ENCODE data around the gene PECR. TPM values are rescaled to one million over a fixed set of nuclear protein-coding genes. Genes with fewer than 3 reads are reported as not detected.

Gene PECR
- total and polyA plus RNA-seq, 2 of the 13 experiments (the other 11 are each of a cell fraction or from before 2014, with no cell fraction given): 151 to 153 TPM

DNA sequence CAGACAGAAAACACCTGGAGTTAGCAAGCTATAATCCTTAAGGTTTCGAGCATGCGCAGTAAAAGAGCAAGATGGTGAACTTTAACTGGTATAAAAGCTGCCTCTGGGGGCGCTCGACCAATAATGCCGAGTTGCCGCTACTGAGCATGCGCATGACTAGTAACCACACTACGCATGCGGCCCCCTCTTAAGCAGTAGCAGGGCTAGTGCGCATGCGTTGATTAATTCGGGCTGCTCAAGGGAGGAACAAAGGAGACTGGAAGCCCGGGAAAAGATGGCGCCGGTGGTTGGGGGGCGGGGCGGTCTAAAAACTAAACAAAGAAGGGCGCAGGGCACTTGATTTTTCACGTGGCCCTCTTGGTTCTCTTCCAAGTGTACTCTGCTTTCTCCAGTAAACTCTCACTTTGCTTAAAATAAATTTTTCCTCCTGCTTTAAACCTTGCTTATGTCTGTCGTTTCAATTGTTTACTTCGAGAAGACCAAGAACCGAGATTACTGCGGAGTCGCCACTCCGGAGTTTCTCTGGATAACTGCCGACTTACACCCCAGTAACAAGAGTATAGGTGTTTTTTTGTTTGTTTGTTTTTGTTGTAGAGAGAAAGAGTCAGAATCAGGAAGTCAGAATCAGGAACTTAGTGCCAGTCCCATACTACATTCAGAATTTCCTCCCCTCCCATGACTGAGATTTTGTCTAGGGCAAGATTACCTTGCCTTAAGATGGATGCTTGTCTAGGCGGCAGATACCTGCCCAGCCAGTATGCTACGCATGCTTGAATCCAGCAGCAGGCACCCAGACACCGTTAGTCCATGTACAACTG, 33.3 kb upstream of the PECR start (continued):
- no peak for TF ChIP-seq ZNF577 (CRISPR knock-in tag; IDR thresholded peaks at IDR 0.05; ENCODE audit: borderline replicate concordance, low read depth)
- TF ChIP-seq, protein P1, sequence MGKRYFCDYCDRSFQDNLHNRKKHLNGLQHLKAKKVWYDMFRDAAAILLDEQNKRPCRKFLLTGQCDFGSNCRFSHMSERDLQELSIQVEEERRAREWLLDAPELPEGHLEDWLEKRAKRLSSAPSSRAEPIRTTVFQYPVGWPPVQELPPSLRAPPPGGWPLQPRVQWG (CRISPR knock-in tag; IDR thresholded peaks at IDR 0.05; ENCODE audit: borderline replicate concordance, low read depth): no peak
- peak; percentile 28; the same call in 1 of the 2 replicates for TF ChIP-seq FOSL2 (CRISPR knock-in tag; IDR thresholded peaks at IDR 0.05)
- TF ChIP-seq MEIS2 (CRISPR knock-in tag; IDR thresholded peaks at IDR 0.05): no peak
- TF ChIP-seq, protein P2, sequence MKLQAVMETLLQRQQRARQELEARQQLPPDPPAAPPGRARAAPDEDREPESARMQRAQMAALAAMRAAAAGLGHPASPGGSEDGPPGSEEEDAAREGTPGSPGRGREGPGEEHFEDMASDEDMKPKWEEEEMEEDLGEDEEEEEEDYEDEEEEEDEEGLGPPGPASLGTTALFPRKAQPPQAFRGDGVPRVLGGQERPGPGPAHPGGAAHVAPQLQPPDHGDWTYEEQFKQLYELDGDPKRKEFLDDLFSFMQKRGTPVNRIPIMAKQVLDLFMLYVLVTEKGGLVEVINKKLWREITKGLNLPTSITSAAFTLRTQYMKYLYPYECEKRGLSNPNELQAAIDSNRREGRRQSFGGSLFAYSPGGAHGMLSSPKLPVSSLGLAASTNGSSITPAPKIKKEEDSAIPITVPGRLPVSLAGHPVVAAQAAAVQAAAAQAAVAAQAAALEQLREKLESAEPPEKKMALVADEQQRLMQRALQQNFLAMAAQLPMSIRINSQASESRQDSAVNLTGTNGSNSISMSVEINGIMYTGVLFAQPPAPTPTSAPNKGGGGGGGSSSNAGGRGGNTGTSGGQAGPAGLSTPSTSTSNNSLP (IDR thresholded peaks at IDR 0.05; ENCODE audit: low read depth, low read length): peak; percentile 73; the same call in 1 of the 2 replicates
- TF ChIP-seq TBL1XR1 (IDR thresholded peaks at IDR 0.05; ENCODE audit: borderline replicate concordance, low read length, partially characterized antibody): peak; percentile 35
- TF ChIP-seq SNAPC2 (CRISPR knock-in tag; IDR thresholded peaks at IDR 0.05): no peak
- TF ChIP-seq TEAD3 (CRISPR knock-in tag; optimal IDR thresholded peaks at IDR 0.05; ENCODE audit: borderline replicate concordance): peak; percentile 39
- TF ChIP-seq, protein P3, sequence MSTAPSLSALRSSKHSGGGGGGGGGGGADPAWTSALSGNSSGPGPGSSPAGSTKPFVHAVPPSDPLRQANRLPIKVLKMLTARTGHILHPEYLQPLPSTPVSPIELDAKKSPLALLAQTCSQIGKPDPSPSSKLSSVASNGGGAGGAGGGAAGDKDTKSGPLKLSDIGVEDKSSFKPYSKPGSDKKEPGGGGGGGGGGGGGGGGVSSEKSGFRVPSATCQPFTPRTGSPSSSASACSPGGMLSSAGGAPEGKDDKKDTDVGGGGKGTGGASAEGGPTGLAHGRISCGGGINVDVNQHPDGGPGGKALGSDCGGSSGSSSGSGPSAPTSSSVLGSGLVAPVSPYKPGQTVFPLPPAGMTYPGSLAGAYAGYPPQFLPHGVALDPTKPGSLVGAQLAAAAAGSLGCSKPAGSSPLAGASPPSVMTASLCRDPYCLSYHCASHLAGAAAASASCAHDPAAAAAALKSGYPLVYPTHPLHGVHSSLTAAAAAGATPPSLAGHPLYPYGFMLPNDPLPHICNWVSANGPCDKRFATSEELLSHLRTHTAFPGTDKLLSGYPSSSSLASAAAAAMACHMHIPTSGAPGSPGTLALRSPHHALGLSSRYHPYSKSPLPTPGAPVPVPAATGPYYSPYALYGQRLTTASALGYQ (CRISPR knock-in tag; IDR thresholded peaks at IDR 0.05): 0 out of 2 replicates have a peak, but pooled peaks have one; percentile 23
- peak; percentile 34; the same call in 1 of the 2 replicates for TF ChIP-seq HCFC1 (IDR thresholded peaks at IDR 0.05; ENCODE audit: low read depth, low read length)
- 0 out of 2 replicates have a peak, but pooled peaks have one; percentile 61 for TF ChIP-seq ZNF761 (CRISPR knock-in tag; conservative IDR thresholded peaks at IDR 0.05)
- TF ChIP-seq MXD4 (CRISPR knock-in tag; IDR thresholded peaks at IDR 0.05): peak; percentile 60; the same call in 1 of the 2 replicates
- TF ChIP-seq YEATS2 (CRISPR knock-in tag; IDR thresholded peaks at IDR 0.05; ENCODE audit: borderline replicate concordance): peak; percentile 74; the same call in 1 of the 2 replicates
- TF ChIP-seq, protein P4, sequence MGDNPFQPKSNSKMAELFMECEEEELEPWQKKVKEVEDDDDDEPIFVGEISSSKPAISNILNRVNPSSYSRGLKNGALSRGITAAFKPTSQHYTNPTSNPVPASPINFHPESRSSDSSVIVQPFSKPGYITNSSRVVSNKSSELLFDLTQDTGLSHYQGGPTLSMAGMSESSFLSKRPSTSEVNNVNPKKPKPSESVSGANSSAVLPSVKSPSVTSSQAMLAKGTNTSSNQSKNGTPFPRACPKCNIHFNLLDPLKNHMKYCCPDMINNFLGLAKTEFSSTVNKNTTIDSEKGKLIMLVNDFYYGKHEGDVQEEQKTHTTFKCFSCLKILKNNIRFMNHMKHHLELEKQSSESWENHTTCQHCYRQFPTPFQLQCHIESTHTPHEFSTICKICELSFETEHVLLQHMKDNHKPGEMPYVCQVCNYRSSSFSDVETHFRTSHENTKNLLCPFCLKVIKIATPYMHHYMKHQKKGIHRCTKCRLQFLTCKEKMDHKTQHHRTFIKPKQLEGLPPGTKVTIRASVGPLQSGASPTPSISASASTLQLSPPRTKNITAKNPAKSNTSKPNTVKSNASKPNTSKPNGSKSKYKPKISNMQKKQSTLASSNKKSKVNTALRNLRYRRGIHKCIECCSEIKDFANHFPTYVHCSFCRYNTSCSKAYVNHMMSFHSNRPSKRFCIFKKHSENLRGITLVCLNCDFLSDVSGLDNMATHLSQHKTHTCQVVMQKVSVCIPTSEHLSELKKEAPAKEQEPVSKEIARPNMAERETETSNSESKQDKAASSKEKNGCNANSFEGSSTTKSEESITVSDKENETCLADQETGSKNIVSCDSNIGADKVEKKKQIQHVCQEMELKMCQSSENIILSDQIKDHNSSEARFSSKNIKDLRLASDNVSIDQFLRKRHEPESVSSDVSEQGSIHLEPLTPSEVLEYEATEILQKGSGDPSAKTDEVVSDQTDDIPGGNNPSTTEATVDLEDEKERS (CRISPR knock-in tag; IDR thresholded peaks at IDR 0.05): peak; percentile 45; the same call in 1 of the 2 replicates
- TF ChIP-seq RNF2 (conservative IDR thresholded peaks at IDR 0.05; ENCODE audit: low read depth): no peak
- no peak for TF ChIP-seq PAX8 (CRISPR knock-in tag; IDR thresholded peaks at IDR 0.05; ENCODE audit: borderline replicate concordance)
- TF ChIP-seq ZNF12 (CRISPR knock-in tag; IDR thresholded peaks at IDR 0.05): peak; percentile 87
- peak; percentile 84; the same call in 1 of the 2 replicates for TF ChIP-seq ZNF224 (CRISPR knock-in tag; IDR thresholded peaks at IDR 0.05)
- no peak for TF ChIP-seq RORA (CRISPR knock-in tag; IDR thresholded peaks at IDR 0.05)
- TF ChIP-seq ZBTB1 (CRISPR knock-in tag; IDR thresholded peaks at IDR 0.05; ENCODE audit: borderline replicate concordance): no peak
- TF ChIP-seq, protein P5, sequence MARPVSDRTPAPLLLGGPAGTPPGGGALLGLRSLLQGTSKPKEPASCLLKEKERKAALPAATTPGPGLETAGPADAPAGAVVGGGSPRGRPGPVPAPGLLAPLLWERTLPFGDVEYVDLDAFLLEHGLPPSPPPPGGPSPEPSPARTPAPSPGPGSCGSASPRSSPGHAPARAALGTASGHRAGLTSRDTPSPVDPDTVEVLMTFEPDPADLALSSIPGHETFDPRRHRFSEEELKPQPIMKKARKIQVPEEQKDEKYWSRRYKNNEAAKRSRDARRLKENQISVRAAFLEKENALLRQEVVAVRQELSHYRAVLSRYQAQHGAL (CRISPR knock-in tag; IDR thresholded peaks at IDR 0.05; ENCODE audit: not compliant biosample characterization): no peak
